Panc1 (cell line): ENCODE data around the gene BNC1. TPM values are rescaled to one million over a fixed set of nuclear protein-coding genes. Genes with fewer than 3 reads are reported as not detected.

Experiments
- ATAC-seq: fragments of 200-7000 bp; cut with Tn5 transposase; 2 replicates; pipeline ENCODE4 v1.9.1; 2020; ENCODE audit warnings: mild to moderate bottlenecking, moderate library complexity
- BruUV-seq: library from RNA; stranded (reverse); fragments of 400-500 nt; replicated peaks from 2 replicates; lab custom pipeline; 2021; lab: Mats Ljungman, UMichigan
- CTCF ChIA-PET: fragments of 300-600 bp; sonication (Branson Sonifier 250); formaldehyde crosslinking; loops from one replicate; lab custom pipeline; 2022; ENCODE audit warnings: antibody characterized with exemption; lab: Charles Lee
- POLR2A ChIA-PET: fragments of 300-600 bp; sonication (Branson Sonifier 250); formaldehyde crosslinking; loops from one replicate; lab custom pipeline; 2022; ENCODE audit warnings: antibody characterized with exemption; lab: Charles Lee
- DNase-seq: peaks from one replicate; pipeline ENCODE4 v3.0.0-alpha.2; 2010; ENCODE audit warnings: low read depth, low spot score
- H3K27ac ChIP-seq: 2 replicates; pipeline ENCODE4 v1.5.1; 2011; ENCODE audit warnings: mild to moderate bottlenecking, low read length, inconsistent platforms
- H3K27me3 ChIP-seq: fragments of 200-500 bp; sonication (Bioruptor generic); 2 replicates; pipeline ENCODE4 v1.6.0; 2014; ENCODE audit warnings: low read length, inconsistent platforms; ENCODE audit not compliant: control insufficient read depth, insufficient read depth
- H3K36me3 ChIP-seq: fragments of 200-500 bp; sonication (Bioruptor generic); 2 replicates; pipeline ENCODE4 v1.5.1; 2014; ENCODE audit warnings: inconsistent platforms, mild to moderate bottlenecking, low read length, moderate library complexity; ENCODE audit not compliant: control insufficient read depth, insufficient read depth
- H3K4me1 ChIP-seq: 2 replicates; pipeline ENCODE4 v1.5.1; 2011; ENCODE audit warnings: inconsistent platforms, mild to moderate bottlenecking, low read length, moderate library complexity; ENCODE audit not compliant: control insufficient read depth, insufficient read depth
- H3K4me3 ChIP-seq, 2 experiments: 2 replicates each; pipeline ENCODE4 v1.5.1; 2011 to 2012; ENCODE audit warnings: low read depth in 2 of 2, low read length in 2 of 2, mild to moderate bottlenecking in 2 of 2, inconsistent platforms in 1 of 2, moderate library complexity in 1 of 2
- H3K9me3 ChIP-seq: fragments of 200-500 bp; sonication (Bioruptor generic); 2 replicates; pipeline ENCODE4 v1.5.1; 2014; ENCODE audit warnings: low read depth, mild to moderate bottlenecking, inconsistent platforms, low read length, moderate library complexity; ENCODE audit not compliant: control insufficient read depth, insufficient read depth
- POLR2AphosphoS5 ChIP-seq: IDR thresholded peaks from 2 replicates; pipeline ENCODE4 v1.6.1; 2012; ENCODE audit warnings: mild to moderate bottlenecking, low read depth, low read length, moderate library complexity
- SIN3A ChIP-seq: IDR thresholded peaks from 2 replicates; pipeline ENCODE4 v1.6.1; 2012; ENCODE audit warnings: low read depth, mild to moderate bottlenecking, low read length, moderate library complexity, borderline replicate concordance; ENCODE audit not compliant: insufficient read depth
- TCF7L2 ChIP-seq: IDR thresholded peaks from 2 replicates; pipeline ENCODE4 v1.6.1; 2011; ENCODE audit warnings: mild to moderate bottlenecking, low read depth, low read length, inconsistent platforms
- in situ Hi-C: cut with HindIII; loops from 2 replicates; pipeline ENCODE4 v1.10.0; 2016; ENCODE audit warnings: low sequenced_read_pairs, low pct_unique_long_range_greater_than_20kb
- intact Hi-C: fragments of 100-400 bp; cut with micrococcal nuclease; formaldehyde crosslinking; loops from one replicate; pipeline ENCODE4 v1.10.0; 2022; ENCODE audit not compliant: unreplicated experiment
- total RNA-seq: library from RNA; stranded (reverse); gene quantifications from one replicate; pipeline ENCODE4 v1.2.1, GENCODE V29; 2021; ENCODE audit not compliant: unreplicated experiment
- TF ChIP-seq, protein P1 (sequence below): fragments of 450-650 bp; IDR thresholded peaks from 2 replicates; pipeline ENCODE4 v1.5.1; 2017; ENCODE audit warnings: mild to moderate bottlenecking
- TF ChIP-seq, protein P2 (sequence below), 2 experiments: IDR thresholded peaks; 2 replicates each; pipeline ENCODE4 v1.6.1; 2011 to 2012; ENCODE audit warnings: low read depth in 2 of 2, control low read depth in 1 of 2, low read length in 1 of 2, mild to moderate bottlenecking in 1 of 2, moderate library complexity in 1 of 2; ENCODE audit not compliant: insufficient read depth in 1 of 2

BNC1 gene
- total RNA-seq, 1 experiment from 2014 or later: not detected

DNA sequence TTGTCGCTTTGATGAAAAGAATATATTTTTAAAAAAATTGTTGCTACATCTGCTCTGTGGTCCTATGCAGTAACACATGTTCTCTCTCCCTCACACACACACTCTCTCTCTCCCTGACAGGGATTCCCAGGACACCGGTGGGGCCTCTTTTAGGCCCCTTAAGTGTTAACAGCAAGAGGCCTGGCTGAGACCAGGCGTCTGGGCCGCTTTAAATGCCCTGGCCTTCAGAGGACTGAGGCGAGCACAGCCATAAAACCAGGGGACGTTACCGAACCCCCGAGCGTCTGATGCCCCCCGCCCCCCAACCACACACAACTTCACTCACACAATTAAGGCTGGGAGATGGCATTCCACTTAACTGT, 1.7 kb downstream of the BNC1 start:
- Histone ChIP-seq H3K27me3 (no peaks in the 10 kb centered on the region), H3K36me3 (no peaks in the 10 kb centered on the region), H3K9me3 (no peaks in the 10 kb centered on the region), H3K4me1 (no peaks in the 10 kb centered on the region), H3K4me3 (no peak overlapping the region), H3K27ac (no peak overlapping the region)
- ATAC-seq (no peak), DNase-seq (no peak)
- TF ChIP-seq SIN3A (no peak), POLR2AphosphoS5 (no peak), TCF7L2 (no peak)
- TF ChIP-seq, protein P1, sequence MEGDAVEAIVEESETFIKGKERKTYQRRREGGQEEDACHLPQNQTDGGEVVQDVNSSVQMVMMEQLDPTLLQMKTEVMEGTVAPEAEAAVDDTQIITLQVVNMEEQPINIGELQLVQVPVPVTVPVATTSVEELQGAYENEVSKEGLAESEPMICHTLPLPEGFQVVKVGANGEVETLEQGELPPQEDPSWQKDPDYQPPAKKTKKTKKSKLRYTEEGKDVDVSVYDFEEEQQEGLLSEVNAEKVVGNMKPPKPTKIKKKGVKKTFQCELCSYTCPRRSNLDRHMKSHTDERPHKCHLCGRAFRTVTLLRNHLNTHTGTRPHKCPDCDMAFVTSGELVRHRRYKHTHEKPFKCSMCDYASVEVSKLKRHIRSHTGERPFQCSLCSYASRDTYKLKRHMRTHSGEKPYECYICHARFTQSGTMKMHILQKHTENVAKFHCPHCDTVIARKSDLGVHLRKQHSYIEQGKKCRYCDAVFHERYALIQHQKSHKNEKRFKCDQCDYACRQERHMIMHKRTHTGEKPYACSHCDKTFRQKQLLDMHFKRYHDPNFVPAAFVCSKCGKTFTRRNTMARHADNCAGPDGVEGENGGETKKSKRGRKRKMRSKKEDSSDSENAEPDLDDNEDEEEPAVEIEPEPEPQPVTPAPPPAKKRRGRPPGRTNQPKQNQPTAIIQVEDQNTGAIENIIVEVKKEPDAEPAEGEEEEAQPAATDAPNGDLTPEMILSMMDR: no peak
- TF ChIP-seq, protein P2, sequence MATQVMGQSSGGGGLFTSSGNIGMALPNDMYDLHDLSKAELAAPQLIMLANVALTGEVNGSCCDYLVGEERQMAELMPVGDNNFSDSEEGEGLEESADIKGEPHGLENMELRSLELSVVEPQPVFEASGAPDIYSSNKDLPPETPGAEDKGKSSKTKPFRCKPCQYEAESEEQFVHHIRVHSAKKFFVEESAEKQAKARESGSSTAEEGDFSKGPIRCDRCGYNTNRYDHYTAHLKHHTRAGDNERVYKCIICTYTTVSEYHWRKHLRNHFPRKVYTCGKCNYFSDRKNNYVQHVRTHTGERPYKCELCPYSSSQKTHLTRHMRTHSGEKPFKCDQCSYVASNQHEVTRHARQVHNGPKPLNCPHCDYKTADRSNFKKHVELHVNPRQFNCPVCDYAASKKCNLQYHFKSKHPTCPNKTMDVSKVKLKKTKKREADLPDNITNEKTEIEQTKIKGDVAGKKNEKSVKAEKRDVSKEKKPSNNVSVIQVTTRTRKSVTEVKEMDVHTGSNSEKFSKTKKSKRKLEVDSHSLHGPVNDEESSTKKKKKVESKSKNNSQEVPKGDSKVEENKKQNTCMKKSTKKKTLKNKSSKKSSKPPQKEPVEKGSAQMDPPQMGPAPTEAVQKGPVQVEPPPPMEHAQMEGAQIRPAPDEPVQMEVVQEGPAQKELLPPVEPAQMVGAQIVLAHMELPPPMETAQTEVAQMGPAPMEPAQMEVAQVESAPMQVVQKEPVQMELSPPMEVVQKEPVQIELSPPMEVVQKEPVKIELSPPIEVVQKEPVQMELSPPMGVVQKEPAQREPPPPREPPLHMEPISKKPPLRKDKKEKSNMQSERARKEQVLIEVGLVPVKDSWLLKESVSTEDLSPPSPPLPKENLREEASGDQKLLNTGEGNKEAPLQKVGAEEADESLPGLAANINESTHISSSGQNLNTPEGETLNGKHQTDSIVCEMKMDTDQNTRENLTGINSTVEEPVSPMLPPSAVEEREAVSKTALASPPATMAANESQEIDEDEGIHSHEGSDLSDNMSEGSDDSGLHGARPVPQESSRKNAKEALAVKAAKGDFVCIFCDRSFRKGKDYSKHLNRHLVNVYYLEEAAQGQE (IDR thresholded peaks at IDR 0.05; ENCODE audit: insufficient read depth in 1 of 2, low read depth in 2 of 2, low read length in 1 of 2): no peak
- in situ Hi-C loops: no loop called here
- BruUV-seq: no TSS peak
- intact Hi-C loops: no loop called here
- CTCF ChIA-PET: no interaction called here
- POLR2A ChIA-PET: no interaction called here

DNA sequence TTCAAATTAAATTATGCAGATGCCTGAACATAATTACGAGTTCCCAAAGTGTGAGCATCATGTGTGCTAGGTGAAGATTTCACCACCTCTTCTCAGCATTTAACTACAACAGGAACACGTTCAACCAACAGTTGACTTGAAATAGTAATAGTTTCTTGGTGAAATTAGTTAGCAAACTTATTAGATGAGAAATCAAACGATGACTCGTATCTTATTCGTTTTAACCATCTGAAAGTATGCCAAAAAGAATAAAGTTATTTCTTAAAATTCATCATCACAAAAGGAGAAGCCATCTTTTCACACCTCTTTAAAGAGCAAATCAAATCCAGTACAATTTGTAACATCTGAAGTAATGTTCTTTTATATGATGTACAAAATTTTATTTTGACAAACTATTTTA, 2.3 kb downstream of the BNC1 start:
- intact Hi-C loops: no loop called here

More for the DNA sequence above, 2.3 kb downstream of the BNC1 start:
- no peak overlapping the region for H3K27ac ChIP-seq
- H3K9me3 ChIP-seq: no peaks in the 10 kb centered on the region
- TF ChIP-seq SIN3A (no peak), POLR2AphosphoS5 (no peak), TCF7L2 (no peak)
- TF ChIP-seq, protein P1: no peak
- TF ChIP-seq, protein P2 (IDR thresholded peaks at IDR 0.05; ENCODE audit: insufficient read depth in 1 of 2, low read depth in 2 of 2, low read length in 1 of 2): no peak
- BruUV-seq: no TSS peak
- DNase-seq: no peak
- H3K4me1 ChIP-seq: no peaks in the 10 kb centered on the region
- POLR2A ChIA-PET: no interaction called here
- no peak overlapping the region for H3K4me3 ChIP-seq
- CTCF ChIA-PET: no interaction called here
- no peak for ATAC-seq
- in situ Hi-C loops: no loop called here
- no peaks in the 10 kb centered on the region for H3K27me3 ChIP-seq
- H3K36me3 ChIP-seq: no peaks in the 10 kb centered on the region
